OCI-LY7 (cell line): ENCODE results near the gene SPCS3. TPM values are rescaled to one million over a fixed set of nuclear protein-coding genes. Genes with fewer than 3 reads are reported as not detected.

Experiments used
- BruUV-seq: library from RNA; stranded (reverse); fragments of 400-500 nt; replicated peaks from 2 replicates; lab custom pipeline; 2021; lab: Mats Ljungman, UMichigan
- CTCF ChIA-PET: fragments of 300-600 bp; sonication (Branson Sonifier 250); formaldehyde crosslinking; loops from one replicate; lab custom pipeline; 2022; ENCODE audit warnings: antibody characterized with exemption; ENCODE audit not compliant: unreplicated experiment; lab: Charles Lee
- POLR2A ChIA-PET: fragments of 300-600 bp; sonication (Branson Sonifier 250); formaldehyde crosslinking; loops from one replicate; lab custom pipeline; 2022; ENCODE audit warnings: antibody characterized with exemption; lab: Charles Lee
- DNase-seq: peaks from one replicate; pipeline ENCODE4 v3.0.0-alpha.2; 2015; ENCODE audit warnings: low spot score
- H2AFZ ChIP-seq: fragments of 200-600 bp; sonication (generic), shearing (Covaris generic); 2 replicates; pipeline ENCODE4 v1.6.1; 2014; ENCODE audit warnings: mild to moderate bottlenecking, antibody characterized with exemption, low read length, moderate library complexity
- H3K27ac ChIP-seq: fragments of 200-600 bp; sonication (generic); 2 replicates; pipeline ENCODE4 v1.5.1; 2014; ENCODE audit warnings: mixed run types, low read depth, mild to moderate bottlenecking, moderate library complexity, low read length, inconsistent platforms; ENCODE audit not compliant: poor library complexity, severe bottlenecking
- H3K36me3 ChIP-seq: fragments of 200-600 bp; sonication (generic); 2 replicates; pipeline ENCODE4 v1.6.1; 2014; ENCODE audit warnings: mild to moderate bottlenecking, antibody characterized with exemption, low read length, moderate library complexity, mixed read lengths; ENCODE audit not compliant: insufficient read depth
- H3K4me1 ChIP-seq: fragments of 200-600 bp; sonication (generic); 2 replicates; pipeline ENCODE4 v1.5.1; 2014; ENCODE audit warnings: mild to moderate bottlenecking, low read length; ENCODE audit not compliant: insufficient read depth, poor library complexity, severe bottlenecking
- H3K4me2 ChIP-seq: fragments of 200-600 bp; sonication (generic); 2 replicates; pipeline ENCODE4 v1.6.1; 2014; ENCODE audit warnings: mild to moderate bottlenecking, low read length
- H3K4me3 ChIP-seq: fragments of 200-600 bp; sonication (generic); 2 replicates; pipeline ENCODE4 v1.5.1; 2014; ENCODE audit warnings: mild to moderate bottlenecking, low read depth, low read length; ENCODE audit not compliant: poor library complexity, severe bottlenecking
- H3K79me2 ChIP-seq: fragments of 200-600 bp; sonication (generic); 2 replicates; pipeline ENCODE4 v1.6.1; 2016; ENCODE audit warnings: low read depth, mild to moderate bottlenecking, low read length, moderate library complexity, mixed read lengths; ENCODE audit not compliant: insufficient read depth
- H3K9me2 ChIP-seq: fragments of 200-600 bp; sonication (generic); 2 replicates; pipeline ENCODE4 v1.6.1; 2016; ENCODE audit warnings: mild to moderate bottlenecking, low read length, mixed read lengths; ENCODE audit not compliant: insufficient read depth
- H3K9me3 ChIP-seq: fragments of 200-600 bp; sonication (generic); 2 replicates; pipeline ENCODE4 v1.6.1; 2014; ENCODE audit warnings: mild to moderate bottlenecking, mixed run types, low read length, mixed read lengths
- H4K20me1 ChIP-seq: fragments of 200-600 bp; sonication (generic); 2 replicates; pipeline ENCODE4 v1.6.1; 2014; ENCODE audit warnings: mild to moderate bottlenecking, antibody characterized with exemption, low read length, moderate library complexity, mixed read lengths; ENCODE audit not compliant: insufficient read depth
- CTCF ChIP-seq: fragments of 200-600 bp; sonication (generic); conservative IDR thresholded peaks from 2 replicates; pipeline ENCODE4 v1.5.1; 2014; ENCODE audit warnings: mild to moderate bottlenecking, antibody characterized with exemption, low read length, moderate library complexity, mixed read lengths
- EZH2phosphoT487 ChIP-seq: fragments of 200-600 bp; sonication (generic); IDR thresholded peaks from 2 replicates; pipeline ENCODE4 v1.6.1; 2018; ENCODE audit warnings: low read depth, borderline replicate concordance, mild to moderate bottlenecking, mixed run types, antibody characterized with exemption, low read length, moderate library complexity, mixed read lengths
- intact Hi-C: fragments of 100-400 bp; cut with micrococcal nuclease; formaldehyde crosslinking; loops from one replicate; pipeline ENCODE4 v1.10.0; 2022; ENCODE audit not compliant: unreplicated experiment
- total RNA-seq, 2 experiments: library from RNA; depleted of rRNA in 1 of 2; stranded (reverse); fragments of >200 nt in 1 of 2; shearing (Covaris generic) in 1 of 2; gene quantifications; 2 replicates each; pipeline ENCODE4 v1.2.3, GENCODE V29; 2014 to 2022

The SPCS3 gene
- total RNA-seq, 2 experiments from 2014 or later = 122 to 253 TPM

GRCh38 chr4:176289561-176289960 is 30.2 kb upstream of the SPCS3 start:
- no peak overlapping the region for H3K27ac ChIP-seq
- intact Hi-C loops = no loop called here
- H3K36me3 ChIP-seq = no peaks in the 10 kb centered on the region
- no peaks in the 10 kb centered on the region for H3K4me1 ChIP-seq
- H2AFZ ChIP-seq = no peak overlapping the region
- no peaks in the 10 kb centered on the region for H3K9me2 ChIP-seq
- H3K4me3 ChIP-seq = no peak overlapping the region
- H3K79me2 ChIP-seq = no peaks in the 10 kb centered on the region
- no peak for TF ChIP-seq EZH2phosphoT487
- no peak for TF ChIP-seq CTCF
- DNase-seq = no peak
- H3K9me3 ChIP-seq = no peaks in the 10 kb centered on the region
- BruUV-seq = no TSS peak
- ChIA-PET CTCF (no interaction called here), POLR2A (interaction anchor here (1.1 kb wide), 1 partner anchor 13 kb away, joined by 5 read pairs; no protein-coding TSS in a partner anchor)
- H3K4me2 ChIP-seq = no peak overlapping the region
- no peaks in the 10 kb centered on the region for H4K20me1 ChIP-seq

GRCh38 chr4:176290520-176290919 is 29.2 kb upstream of the SPCS3 start:
- DNase-seq = no peak
- Histone ChIP-seq H3K36me3 (no peaks in the 10 kb centered on the region), H3K4me1 (no peaks in the 10 kb centered on the region), H3K9me2 (no peaks in the 10 kb centered on the region), H3K27ac (no peak overlapping the region), H3K79me2 (no peaks in the 10 kb centered on the region), H2AFZ (no peak overlapping the region), H3K4me2 (no peak overlapping the region), H3K4me3 (no peak overlapping the region), H3K9me3 (no peaks in the 10 kb centered on the region), H4K20me1 (no peaks in the 10 kb centered on the region)
- no TSS peak for BruUV-seq
- ChIA-PET POLR2A (no interaction called here), CTCF (no interaction called here)
- intact Hi-C loops = no loop called here
- no peak for TF ChIP-seq CTCF
- no peak for TF ChIP-seq EZH2phosphoT487

- CTCF ChIA-PET = no interaction called here
- H2AFZ ChIP-seq = no peak overlapping the region
Measured at GRCh38 chr4:176291748-176292147, 28.0 kb upstream of the SPCS3 start.

More at GRCh38 chr4:176291748-176292147, 28.0 kb upstream of the SPCS3 start:
- Histone ChIP-seq H3K4me1 (no peaks in the 10 kb centered on the region), H3K9me3 (no peaks in the 10 kb centered on the region), H3K79me2 (no peaks in the 10 kb centered on the region), H3K4me2 (no peak overlapping the region), H3K4me3 (no peak overlapping the region), H3K27ac (no peak overlapping the region), H3K9me2 (no peaks in the 10 kb centered on the region), H4K20me1 (no peaks in the 10 kb centered on the region), H3K36me3 (no peaks in the 10 kb centered on the region)
- TF ChIP-seq CTCF (no peak), EZH2phosphoT487 (no peak)
- POLR2A ChIA-PET = interaction anchor here (1.5 kb wide), 1 partner anchor 8 kb away, joined by 5 read pairs; no protein-coding TSS in a partner anchor
- BruUV-seq = no TSS peak
- DNase-seq = no peak
- intact Hi-C loops = no loop called here
